Erythroblast (primary cell): ENCODE data around the gene ELK3.

Experiments
- DNase-seq, 2 experiments: peaks; one replicate each; lab custom pipeline; 2025; lab: John Stamatoyannopoulos, UW
- GATA1 ChIP-seq: IDR thresholded peaks from 2 replicates; pipeline ENCODE4 v1.6.1; 2011; ENCODE audit warnings: low read depth, mild to moderate bottlenecking, control low read depth, low read length, moderate library complexity
- POLR2A ChIP-seq: IDR thresholded peaks from 2 replicates; pipeline ENCODE4 v1.6.1; 2011; ENCODE audit warnings: mild to moderate bottlenecking, low read length

Gene ELK3

DNA sequence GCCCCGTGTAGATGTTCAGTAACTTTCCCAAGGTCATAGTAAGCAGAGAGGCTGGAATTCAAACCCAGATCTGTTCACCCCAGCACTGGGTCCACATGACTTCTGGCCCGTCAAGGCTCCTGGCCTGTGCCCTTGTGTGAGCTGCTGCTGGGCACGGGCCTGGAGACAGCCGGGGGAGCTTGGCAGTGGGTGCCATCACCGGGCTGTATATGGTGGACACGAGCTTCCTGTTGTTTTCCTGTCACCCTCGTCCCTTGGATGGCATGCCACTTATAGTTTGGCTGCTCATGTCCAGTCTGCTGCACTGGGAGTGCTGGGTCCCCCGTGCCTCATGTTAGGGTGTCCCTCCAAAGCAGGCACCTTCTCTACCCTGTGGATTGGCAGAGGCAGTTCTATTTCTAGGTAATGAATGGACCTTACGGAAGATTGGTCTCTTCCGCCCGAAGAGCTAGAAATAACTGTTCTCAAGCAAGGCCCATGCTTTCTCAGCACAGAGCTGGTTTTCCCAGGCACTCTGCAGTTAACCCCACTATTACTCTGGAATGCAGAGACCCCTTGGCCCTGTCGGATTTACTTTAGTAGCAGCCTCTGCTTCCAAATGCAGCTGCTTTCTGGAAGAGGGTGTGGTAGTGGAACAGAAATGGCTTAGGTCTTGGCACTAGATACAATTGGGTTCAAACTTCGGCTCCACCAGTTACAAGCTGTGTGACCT is 44.3 kb downstream of the ELK3 start:
- no peak for TF ChIP-seq GATA1
- TF ChIP-seq POLR2A = no peak

GRCh38 chr12:96239711-96240635 is 45.8 kb downstream of the ELK3 start:
- TF ChIP-seq GATA1 (no peak), POLR2A (no peak)
- DNase-seq = no peak

More for the DNA sequence above, 44.3 kb downstream of the ELK3 start:
- DNase-seq = no peak

- no peak for DNase-seq
- TF ChIP-seq GATA1 (no peak), POLR2A (no peak)
Measured at GRCh38 chr12:96240656-96241055, 46.5 kb downstream of the ELK3 start.

GRCh38 chr12:96241431-96241830 is 47.3 kb downstream of the ELK3 start:
- TF ChIP-seq POLR2A (no peak), GATA1 (no peak)
- no peak for DNase-seq

DNA sequence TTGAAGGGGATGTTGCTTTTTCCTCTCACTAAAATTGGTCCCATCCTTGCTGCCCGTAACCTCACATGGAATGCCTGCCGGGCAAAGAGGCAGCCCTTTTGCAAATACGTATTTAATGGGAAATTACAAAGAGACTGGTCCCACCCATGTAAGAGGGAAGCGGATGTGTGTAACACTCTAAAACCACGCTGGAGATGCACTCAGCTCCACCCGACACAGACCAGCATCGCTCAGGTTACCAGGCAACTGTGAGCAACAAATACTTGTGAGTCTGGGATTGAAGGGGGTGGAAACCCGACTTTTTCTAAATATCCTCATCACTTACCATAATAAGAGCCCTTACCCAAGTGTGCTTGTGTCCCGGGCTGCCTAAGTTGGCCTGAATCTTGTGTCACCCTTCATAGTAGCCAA is 47.7 kb downstream of the ELK3 start:
- DNase-seq = no peak
- TF ChIP-seq GATA1 (no peak), POLR2A (no peak)

GRCh38 chr12:96242597-96242996 is 48.4 kb downstream of the ELK3 start:
- no peak for TF ChIP-seq GATA1
- TF ChIP-seq POLR2A = no peak
- no peak for DNase-seq

- no peak for TF ChIP-seq GATA1
- no peak for TF ChIP-seq POLR2A
Measured at GRCh38 chr12:96244826-96245225, 50.7 kb downstream of the ELK3 start.

GRCh38 chr12:96246926-96247505 is 52.8 kb downstream of the ELK3 start:
- TF ChIP-seq POLR2A (no peak), GATA1 (no peak)

More at GRCh38 chr12:96244826-96245225, 50.7 kb downstream of the ELK3 start:
- no peak for DNase-seq

GRCh38 chr12:96247563-96247962 is 53.4 kb downstream of the ELK3 start:
- no peak for DNase-seq
- TF ChIP-seq GATA1 (no peak), POLR2A (no peak)

More at GRCh38 chr12:96246926-96247505, 52.8 kb downstream of the ELK3 start:
- DNase-seq = no peak

GRCh38 chr12:96248136-96248931 is 54.2 kb downstream of the ELK3 start:
- DNase-seq = no peak
- TF ChIP-seq POLR2A = no peak
- no peak for TF ChIP-seq GATA1

DNA sequence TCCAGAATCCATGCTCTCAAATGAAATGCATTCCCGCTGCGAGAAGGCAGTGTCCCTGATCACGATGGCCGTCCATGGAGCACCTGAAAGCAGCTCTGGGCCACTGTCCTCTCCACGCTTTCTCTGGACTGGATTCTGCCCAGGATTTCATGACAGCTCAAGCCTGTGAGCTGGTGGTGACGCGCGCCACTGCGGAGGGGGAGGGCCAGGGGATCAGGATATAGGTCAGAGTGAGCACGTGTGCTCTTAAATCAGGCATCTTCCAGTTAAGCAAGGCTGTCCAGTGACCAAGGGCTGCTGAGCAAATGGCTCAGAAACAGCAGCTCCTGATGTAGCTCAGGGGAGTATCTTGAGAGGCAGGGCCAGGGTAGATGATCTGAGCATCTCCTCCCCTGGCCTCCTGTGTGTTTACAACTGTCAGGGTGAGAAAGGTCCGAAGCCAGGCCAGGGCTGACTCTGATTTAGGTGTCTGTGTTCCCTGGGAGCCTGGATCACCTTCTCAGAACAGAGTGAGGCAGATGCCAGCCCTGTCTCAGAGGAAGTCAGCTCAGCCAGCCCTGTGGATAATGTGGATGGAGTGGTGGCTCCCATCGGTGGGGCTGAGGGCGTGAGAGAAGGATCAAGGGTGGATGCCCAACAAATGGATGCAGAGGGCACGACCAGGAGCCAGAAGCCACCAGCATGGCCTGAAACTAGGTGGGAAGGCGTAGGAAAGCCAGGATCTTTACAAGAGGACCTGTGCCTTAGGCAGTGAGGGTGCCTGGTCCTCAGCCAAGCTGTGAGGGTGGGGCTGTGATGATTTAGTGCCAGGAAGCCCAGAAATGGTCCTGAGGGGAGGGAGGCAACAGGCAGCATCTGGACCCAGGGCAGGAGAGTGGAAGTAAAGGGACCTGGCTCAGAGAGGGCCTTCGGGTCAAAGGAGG is 55.3 kb downstream of the ELK3 start:
- no peak for TF ChIP-seq GATA1
- no peak for TF ChIP-seq POLR2A
- DNase-seq = no peak

GRCh38 chr12:96250119-96250685 is 56.0 kb downstream of the ELK3 start:
- TF ChIP-seq GATA1 (no peak), POLR2A (no peak)
- peak in 1 of 2 experiments; percentile 11 for DNase-seq

DNA sequence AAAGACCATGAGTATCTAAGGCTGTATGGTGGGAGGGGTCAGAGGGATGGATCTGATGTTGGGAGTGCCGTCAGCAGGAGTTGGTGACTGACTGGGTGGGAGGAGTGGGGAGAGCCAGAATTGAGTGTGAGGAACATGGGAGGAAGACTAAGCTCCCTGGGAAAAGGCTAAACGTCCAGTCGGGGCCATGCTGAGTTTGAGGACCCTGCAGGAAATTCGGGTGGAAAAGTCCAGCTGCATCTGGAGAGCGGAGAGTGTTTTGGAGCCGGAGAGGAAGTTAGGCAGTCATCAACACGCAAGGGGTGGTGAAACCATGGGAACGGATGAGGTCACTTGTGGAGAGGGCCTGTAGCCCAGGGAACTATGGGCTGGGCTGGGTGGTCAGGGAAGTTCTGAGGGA is 60.9 kb downstream of the ELK3 start:
- no peak for DNase-seq

More for the DNA sequence above, 60.9 kb downstream of the ELK3 start:
- no peak for TF ChIP-seq POLR2A
